Thoracic aorta (tissue), 2 donors: ENCODE results near the gene MLXIP. TPM values are rescaled to one million over a fixed set of nuclear protein-coding genes. Genes with fewer than 3 reads are reported as not detected.

Experiments used
- ATAC-seq: fragments of 150-250 bp; one replicate; pipeline ENCODE4 v1.8.0; 2017; ENCODE audit warnings: low read depth; ENCODE audit not compliant: insufficient number of reproducible peaks, low FRiP score
- DNase-seq: peaks from one replicate; pipeline ENCODE4 v3.0.0-alpha.2; 2020; ENCODE audit warnings: low spot score
- H3K27ac ChIP-seq, 2 donors: fragments of 200-600 bp; sonication (generic); 1 replicate in 1 of 2; 2 replicates in 1 of 2; pipeline ENCODE4 v1.5.1; 2016; ENCODE audit warnings: mild to moderate bottlenecking in 2 of 2, moderate library complexity in 2 of 2
- H3K27me3 ChIP-seq: fragments of 200-600 bp; sonication (generic); replicated peaks from 2 replicates; pipeline ENCODE4 v1.6.0; 2016; ENCODE audit warnings: mild to moderate bottlenecking; ENCODE audit not compliant: insufficient read depth
- H3K36me3 ChIP-seq: fragments of 200-600 bp; sonication (generic); one replicate; pipeline ENCODE4 v1.5.1; 2016
- H3K4me1 ChIP-seq, 2 donors: fragments of 200-600 bp; sonication (generic); 1 replicate in 1 of 2; 2 replicates in 1 of 2; pipeline versions ENCODE4 v1.5.1 to v1.6.0; 2016; ENCODE audit warnings: low read depth in 2 of 2, mild to moderate bottlenecking in 1 of 2; ENCODE audit not compliant: control insufficient read depth in 1 of 2
- H3K4me3 ChIP-seq: fragments of 200-600 bp; sonication (generic); 2 replicates; pipeline ENCODE4 v1.5.1; 2016; ENCODE audit warnings: mild to moderate bottlenecking
- H3K9me3 ChIP-seq: fragments of 200-600 bp; sonication (generic); 2 replicates; pipeline ENCODE4 v1.5.1; 2016
- total RNA-seq, 2 donors: library from RNA; depleted of rRNA; stranded (reverse); fragments of >200 nt; gene quantifications; one replicate each; pipeline versions ENCODE4 v1.1.0 to v1.2.3, GENCODE V29; 2016
- TF ChIP-seq, protein P1 (sequence below): fragments of 200-600 bp; sonication (generic); IDR thresholded peaks from one replicate; pipeline ENCODE4 v1.5.1; 2019; ENCODE audit warnings: antibody characterized with exemption

MLXIP gene
- total RNA-seq, 2 donors from 2014 or later, result 35.5 to 50.3 TPM

GRCh38 chr12:122182887-122183587, 104.5 kb downstream of the MLXIP start, which contains the start of gene LRRC43:
Gene LRRC43 (plus strand): TSS chr12:122183123. CDS start chr12:122183145, 22 bp downstream.
- TF ChIP-seq, protein P1, sequence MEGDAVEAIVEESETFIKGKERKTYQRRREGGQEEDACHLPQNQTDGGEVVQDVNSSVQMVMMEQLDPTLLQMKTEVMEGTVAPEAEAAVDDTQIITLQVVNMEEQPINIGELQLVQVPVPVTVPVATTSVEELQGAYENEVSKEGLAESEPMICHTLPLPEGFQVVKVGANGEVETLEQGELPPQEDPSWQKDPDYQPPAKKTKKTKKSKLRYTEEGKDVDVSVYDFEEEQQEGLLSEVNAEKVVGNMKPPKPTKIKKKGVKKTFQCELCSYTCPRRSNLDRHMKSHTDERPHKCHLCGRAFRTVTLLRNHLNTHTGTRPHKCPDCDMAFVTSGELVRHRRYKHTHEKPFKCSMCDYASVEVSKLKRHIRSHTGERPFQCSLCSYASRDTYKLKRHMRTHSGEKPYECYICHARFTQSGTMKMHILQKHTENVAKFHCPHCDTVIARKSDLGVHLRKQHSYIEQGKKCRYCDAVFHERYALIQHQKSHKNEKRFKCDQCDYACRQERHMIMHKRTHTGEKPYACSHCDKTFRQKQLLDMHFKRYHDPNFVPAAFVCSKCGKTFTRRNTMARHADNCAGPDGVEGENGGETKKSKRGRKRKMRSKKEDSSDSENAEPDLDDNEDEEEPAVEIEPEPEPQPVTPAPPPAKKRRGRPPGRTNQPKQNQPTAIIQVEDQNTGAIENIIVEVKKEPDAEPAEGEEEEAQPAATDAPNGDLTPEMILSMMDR, result no peak
- ATAC-seq, result no peak
- no peaks in the 10 kb centered on the region for H3K36me3 ChIP-seq
- H3K9me3 ChIP-seq, result no peaks in the 10 kb centered on the region
- H3K4me1 ChIP-seq, result peaks cover 5 to 8% of the 10 kb centered on the region in 2 donors
- peaks cover 3% of the 10 kb centered on the region for H3K27me3 ChIP-seq
- DNase-seq, result no peak
- H3K27ac ChIP-seq, result no peak within 1 kb of the TSS
- H3K4me3 ChIP-seq, result peak within 1 kb of the TSS; percentile 79

- TF ChIP-seq, protein P1, result no peak
- Histone ChIP-seq H3K9me3 (no peaks in the 10 kb centered on the region), H3K27me3 (peaks cover 3% of the 10 kb centered on the region), H3K4me1 (peaks cover 5 to 8% of the 10 kb centered on the region in 2 donors), H3K4me3 (peak overlapping the region; percentile 79), H3K36me3 (no peaks in the 10 kb centered on the region), H3K27ac (no peak overlapping the region)
- DNase-seq (no peak), ATAC-seq (no peak)
These were observed 105.0 kb downstream of the MLXIP start for GRCh38 chr12:122183588-122183940.

GRCh38 chr12:122184517-122184916, 106.0 kb downstream of the MLXIP start:
- TF ChIP-seq, protein P1, result no peak
- no peaks in the 10 kb centered on the region for H3K9me3 ChIP-seq
- ATAC-seq, result no peak
- H3K36me3 ChIP-seq, result no peaks in the 10 kb centered on the region
- no peak overlapping the region for H3K27ac ChIP-seq
- DNase-seq, result no peak
- no peak overlapping the region for H3K4me3 ChIP-seq
- H3K4me1 ChIP-seq, result peaks cover 5 to 8% of the 10 kb centered on the region in 2 donors
- peaks cover 3% of the 10 kb centered on the region for H3K27me3 ChIP-seq

DNA sequence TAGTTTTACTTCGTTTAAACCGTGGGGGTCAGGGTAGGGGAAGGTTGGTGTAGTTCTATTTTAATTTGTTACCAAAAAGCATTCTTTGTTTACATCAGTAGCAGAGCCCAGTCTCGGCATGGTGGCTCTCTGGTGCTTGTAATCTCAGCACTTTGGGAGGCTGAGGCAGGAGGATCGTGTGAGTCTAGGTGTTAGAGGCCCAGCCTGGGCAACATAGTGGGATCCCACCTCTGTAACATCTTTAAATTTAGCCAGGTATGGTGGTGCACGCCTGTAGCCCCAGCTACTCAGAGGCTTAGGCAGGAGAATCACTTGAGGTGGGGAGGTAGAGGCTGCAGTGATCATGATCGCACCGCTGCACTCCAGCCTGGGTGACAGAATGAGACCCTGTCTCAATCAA, 106.5 kb downstream of the MLXIP start:
- H3K27ac ChIP-seq, result no peak overlapping the region
- no peaks in the 10 kb centered on the region for H3K36me3 ChIP-seq
- H3K4me1 ChIP-seq, result peaks cover 5 to 8% of the 10 kb centered on the region in 2 donors
- DNase-seq, result no peak
- TF ChIP-seq, protein P1, result no peak
- no peak for ATAC-seq
- H3K4me3 ChIP-seq, result no peak overlapping the region
- H3K27me3 ChIP-seq, result peaks cover 3% of the 10 kb centered on the region
- H3K9me3 ChIP-seq, result no peaks in the 10 kb centered on the region

GRCh38 chr12:122185494-122186082, 107.0 kb downstream of the MLXIP start:
- Histone ChIP-seq H3K27me3 (peaks cover 3% of the 10 kb centered on the region), H3K9me3 (no peaks in the 10 kb centered on the region), H3K4me3 (no peak overlapping the region), H3K27ac (no peak overlapping the region), H3K36me3 (no peaks in the 10 kb centered on the region), H3K4me1 (peaks cover 5 to 8% of the 10 kb centered on the region in 2 donors)
- no peak for DNase-seq
- TF ChIP-seq, protein P1, result no peak
- ATAC-seq, result no peak
